SKM-1 treated with dmso at 0.1 percent for 144 hours (cell line): ENCODE data around the gene FERMT2.
A peak's percentile ranks its signal among the peaks of the same experiment; 100 is the strongest.

Source experiments
- DNase-seq: peaks from one replicate; lab custom pipeline; 2025; ENCODE audit not compliant: unreplicated experiment; lab: John Stamatoyannopoulos, UW

The FERMT2 gene, protein sequence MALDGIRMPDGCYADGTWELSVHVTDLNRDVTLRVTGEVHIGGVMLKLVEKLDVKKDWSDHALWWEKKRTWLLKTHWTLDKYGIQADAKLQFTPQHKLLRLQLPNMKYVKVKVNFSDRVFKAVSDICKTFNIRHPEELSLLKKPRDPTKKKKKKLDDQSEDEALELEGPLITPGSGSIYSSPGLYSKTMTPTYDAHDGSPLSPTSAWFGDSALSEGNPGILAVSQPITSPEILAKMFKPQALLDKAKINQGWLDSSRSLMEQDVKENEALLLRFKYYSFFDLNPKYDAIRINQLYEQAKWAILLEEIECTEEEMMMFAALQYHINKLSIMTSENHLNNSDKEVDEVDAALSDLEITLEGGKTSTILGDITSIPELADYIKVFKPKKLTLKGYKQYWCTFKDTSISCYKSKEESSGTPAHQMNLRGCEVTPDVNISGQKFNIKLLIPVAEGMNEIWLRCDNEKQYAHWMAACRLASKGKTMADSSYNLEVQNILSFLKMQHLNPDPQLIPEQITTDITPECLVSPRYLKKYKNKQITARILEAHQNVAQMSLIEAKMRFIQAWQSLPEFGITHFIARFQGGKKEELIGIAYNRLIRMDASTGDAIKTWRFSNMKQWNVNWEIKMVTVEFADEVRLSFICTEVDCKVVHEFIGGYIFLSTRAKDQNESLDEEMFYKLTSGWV

GRCh38 chr14:52950898-52951680 is at the start of gene FERMT2:
Gene FERMT2 (minus strand): TSS chr14:52951050. CDS start chr14:52950568, 482 bp downstream.
- DNase-seq: no peak

DNA sequence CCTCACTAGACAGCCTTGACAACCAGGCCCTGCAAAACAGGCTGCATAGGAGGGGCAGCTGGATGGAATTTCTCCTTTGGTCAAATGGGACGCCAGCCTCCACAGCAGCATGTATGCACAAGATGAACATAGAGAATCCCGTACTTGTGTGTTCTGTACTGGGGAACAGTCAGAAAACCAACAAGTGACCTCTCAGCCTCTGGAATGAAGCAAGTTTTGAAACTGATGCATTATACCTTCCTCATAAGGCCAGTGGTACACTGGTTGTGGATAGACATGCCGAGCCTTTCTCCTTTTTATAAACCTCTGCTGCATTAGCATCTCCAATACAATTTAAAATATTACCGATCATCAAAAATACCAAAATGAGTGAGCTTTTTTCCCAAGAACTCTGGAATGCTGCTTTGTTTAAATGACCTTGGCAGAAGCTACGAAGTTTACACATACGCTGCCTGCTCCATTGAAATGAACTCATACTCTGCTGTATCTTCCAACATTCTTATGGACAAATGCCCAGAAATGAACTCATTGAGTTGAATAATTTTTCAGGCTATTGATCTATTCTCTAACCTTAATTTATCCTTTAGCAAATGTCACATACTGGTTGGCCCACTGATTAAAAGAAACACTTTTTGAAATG is 47.6 kb upstream of the FERMT2 start:
- DNase-seq: no peak

- no peak for DNase-seq
These were observed 45.6 kb upstream of the FERMT2 start for GRCh38 chr14:52996493-52996892.

DNA sequence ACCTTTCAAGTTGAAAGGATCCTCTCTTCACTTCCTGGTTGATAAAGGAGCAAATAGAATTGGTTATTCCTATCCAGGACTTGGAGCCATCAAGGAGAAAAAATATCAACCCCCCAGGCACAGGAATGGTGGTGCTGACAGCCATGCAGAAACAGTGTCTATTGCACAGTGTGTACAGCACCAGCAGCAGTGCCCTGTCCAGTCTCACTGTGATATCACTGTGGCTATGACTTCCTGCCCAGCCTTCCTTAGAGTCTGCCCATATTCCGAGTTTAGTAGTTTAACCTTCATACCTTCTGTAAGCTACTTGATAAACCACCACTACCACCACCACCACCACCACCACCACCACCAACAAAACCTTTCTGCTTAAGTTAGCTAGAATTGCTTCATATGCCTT is 45.1 kb upstream of the FERMT2 start:
- DNase-seq: no peak

GRCh38 chr14:52992236-52992870 is 41.5 kb upstream of the FERMT2 start:
- no peak for DNase-seq

DNA sequence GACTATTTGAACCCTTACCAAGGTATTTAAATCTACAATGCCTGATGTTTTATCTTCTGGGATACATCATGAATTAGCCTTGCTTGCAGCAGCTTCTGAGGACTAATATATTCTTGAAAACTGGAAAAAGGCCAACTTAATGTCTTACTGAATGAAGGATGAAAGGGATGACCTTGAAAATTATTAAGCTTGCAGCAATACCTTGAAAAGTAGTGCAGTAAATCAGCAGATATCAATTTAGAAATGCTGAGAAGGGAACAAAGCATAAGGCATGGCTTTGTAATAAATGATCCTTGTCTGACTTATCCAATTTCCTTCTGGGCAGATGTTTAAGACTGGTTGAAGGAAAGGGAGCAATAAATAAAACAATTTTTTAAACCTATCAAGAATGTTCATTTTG is 37.3 kb upstream of the FERMT2 start:
- DNase-seq: no peak

GRCh38 chr14:52987514-52987913 is 36.7 kb upstream of the FERMT2 start:
- DNase-seq: no peak

DNA sequence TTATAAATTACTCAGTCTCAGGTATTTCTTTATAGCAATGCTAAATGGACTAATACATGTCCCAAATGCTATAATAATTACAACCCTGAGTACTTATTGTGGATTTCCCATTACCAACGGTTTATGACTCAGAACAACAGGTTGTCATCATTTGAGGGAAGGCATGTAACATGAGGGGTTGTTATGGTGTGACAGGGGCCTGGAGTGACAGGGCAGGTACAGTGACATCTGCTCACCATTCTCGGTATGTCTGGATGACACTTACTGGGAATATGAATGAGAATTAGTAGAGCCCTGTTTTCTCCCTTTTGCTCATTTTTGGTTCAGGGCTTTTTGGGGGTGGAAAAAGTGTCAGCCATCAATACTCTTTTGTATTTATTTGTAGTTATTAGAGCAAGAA is 36.2 kb upstream of the FERMT2 start:
- no peak for DNase-seq

- no peak for DNase-seq
These were observed 26.9 kb upstream of the FERMT2 start for GRCh38 chr14:52977798-52978197.

- DNase-seq: no peak
These were observed 23.6 kb upstream of the FERMT2 start for GRCh38 chr14:52974406-52974805.

GRCh38 chr14:52961060-52961639 is 10.3 kb upstream of the FERMT2 start:
- DNase-seq: peak; percentile 1

GRCh38 chr14:52960627-52961026 is 9.8 kb upstream of the FERMT2 start:
- DNase-seq: no peak

DNA sequence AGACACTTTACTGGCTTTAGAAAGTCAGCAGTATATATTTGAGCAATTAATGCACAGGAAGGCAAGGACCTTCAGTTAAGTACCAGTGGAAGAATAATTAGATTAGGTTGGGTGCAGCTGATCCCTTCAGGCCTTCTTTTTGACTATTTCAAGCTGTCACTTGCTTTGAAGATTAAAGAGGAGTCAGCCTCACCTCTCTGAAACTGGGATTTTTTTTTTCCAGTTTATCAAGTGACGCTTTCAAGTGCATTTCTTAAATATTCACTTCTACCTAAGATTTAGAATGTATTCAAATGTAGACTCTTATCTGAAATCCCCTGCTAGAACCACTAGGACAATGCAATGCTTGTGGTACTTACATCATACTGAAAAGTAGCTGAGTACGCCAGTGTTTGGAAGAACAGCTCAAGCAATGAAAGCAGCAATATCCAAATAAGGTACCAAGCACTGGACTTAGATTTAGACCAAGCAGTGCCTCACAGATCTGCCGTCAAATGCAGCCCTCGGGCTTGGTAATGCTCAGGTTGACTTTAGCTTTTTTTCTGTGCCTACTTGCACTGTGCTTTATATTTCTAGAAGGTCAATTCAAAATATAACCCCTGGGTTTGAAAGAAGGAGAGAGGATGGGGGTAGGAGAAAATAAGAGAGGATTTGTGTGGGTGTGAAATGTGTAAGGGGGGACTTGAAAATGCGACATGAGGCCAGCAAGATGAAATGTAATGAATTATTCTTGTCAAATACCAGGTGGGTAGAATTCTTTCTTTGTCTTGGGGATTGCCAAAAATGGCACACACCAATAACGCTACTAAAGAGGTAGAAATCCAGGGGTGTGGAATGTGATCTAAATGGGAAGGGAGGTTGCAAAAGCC is 3.7 kb upstream of the FERMT2 start:
- no peak for DNase-seq

DNA sequence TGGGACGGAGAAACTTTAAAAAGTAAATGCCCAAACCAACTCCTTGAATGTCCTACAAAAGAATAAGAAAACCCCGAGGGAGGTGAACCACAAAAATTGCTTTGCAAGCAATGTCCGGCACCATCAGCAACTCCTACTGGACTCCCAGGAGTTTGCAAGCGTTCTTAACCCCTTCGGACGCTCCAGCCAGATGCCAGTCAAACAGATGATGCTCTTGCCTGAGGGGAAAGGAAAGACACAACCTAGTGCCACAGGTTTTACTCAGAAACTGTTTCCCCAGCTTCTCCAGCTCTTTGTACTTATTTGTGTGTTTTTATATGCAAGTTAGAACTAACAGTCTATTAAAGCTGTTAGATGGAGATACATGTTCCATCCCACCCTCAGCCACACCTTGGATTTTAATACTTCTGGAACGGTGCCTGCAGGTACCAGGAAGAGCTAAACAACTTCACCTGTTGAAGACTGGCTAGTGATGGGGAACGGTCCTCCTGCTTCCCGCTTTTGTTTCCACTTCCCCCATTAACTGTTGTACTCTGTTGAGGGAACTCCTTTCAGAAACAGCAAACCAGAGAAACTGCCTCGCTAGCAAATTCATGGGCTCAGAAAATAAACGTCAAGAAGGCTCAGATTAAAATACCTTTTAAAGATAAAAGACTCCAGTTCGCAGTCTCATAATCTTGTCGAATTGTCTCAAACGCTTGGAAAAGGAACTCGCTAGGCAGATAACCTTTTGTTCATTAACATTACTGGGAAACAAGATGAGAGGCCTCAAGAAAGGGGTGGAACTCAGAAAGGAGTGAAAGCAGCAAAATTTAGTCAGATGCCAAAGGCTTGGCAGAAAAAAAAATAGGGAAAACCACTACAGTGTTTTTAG is 1.1 kb upstream of the FERMT2 start:
- no peak for DNase-seq

DNA sequence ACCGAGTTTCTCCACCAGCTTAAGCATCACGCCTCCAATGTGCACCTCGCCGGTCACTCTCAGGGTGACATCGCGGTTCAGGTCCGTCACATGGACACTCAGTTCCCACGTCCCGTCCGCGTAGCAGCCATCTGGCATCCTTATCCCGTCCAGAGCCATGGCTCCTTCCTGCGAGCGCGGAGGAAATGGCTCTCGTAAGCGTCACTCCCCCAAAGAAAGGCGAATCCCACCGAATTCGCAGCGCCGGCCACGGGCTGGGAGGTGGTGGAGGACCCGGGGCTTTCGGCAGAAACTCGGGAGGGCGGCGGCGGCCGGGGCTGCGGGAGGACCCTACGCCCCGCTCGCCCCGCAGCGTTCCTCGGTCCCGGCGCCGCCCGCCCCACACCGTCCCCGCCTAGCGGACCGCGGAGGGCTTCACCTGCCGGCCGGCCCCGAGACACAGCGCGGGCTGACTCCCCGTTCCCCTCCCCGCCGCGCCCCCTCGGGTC is 396 bp downstream of the FERMT2 start:
- DNase-seq: no peak

DNA sequence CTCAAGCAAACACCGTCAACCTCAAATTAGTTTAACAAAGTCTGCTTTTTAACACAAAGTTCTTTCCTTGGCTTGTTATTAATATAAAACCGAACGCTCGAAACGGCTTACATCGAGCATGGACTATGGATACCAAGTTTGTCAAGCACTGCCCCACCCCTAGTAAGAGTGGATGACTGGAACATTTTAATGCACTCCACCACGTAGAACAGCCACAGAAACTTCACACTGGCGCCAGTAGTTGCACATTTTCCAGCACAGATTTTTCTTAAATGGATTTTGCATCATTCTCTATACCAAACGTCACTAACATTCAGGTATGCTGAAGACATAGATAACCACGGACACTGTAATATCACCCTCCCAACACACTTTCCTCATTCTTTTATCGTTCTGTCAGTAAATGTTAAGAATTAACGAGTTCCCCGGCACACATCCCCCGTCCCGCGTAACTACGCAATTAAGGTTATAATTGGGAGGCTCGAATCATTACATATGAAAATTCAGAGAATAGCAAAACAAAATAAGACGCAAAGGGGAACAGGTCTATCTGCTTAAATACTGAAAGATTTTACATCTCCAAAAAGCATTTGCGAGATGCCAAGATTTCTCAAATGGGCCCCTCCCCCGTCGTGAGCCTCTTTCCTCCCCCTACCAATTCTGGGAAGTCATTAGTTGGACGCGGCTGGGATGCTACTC is 990 bp downstream of the FERMT2 start:
- DNase-seq: no peak

- no peak for DNase-seq
These were observed 1.6 kb downstream of the FERMT2 start for GRCh38 chr14:52949249-52949648.

GRCh38 chr14:52948836-52949235 is 2.0 kb downstream of the FERMT2 start:
- no peak for DNase-seq
